Neural progenitor cell (in vitro differentiated cells): ENCODE results near the gene NDUFV1.

Experiments
- CTCF ChIP-seq: fragments of 200-600 bp; sonication (generic); IDR thresholded peaks from 2 replicates; pipeline ENCODE4 v1.5.1; 2017; ENCODE audit warnings: antibody characterized with exemption, mild to moderate bottlenecking
- EZH2 ChIP-seq: fragments of 200-600 bp; sonication (generic); IDR thresholded peaks from 2 replicates; pipeline ENCODE4 v1.6.1; 2017; ENCODE audit warnings: antibody characterized with exemption, mild to moderate bottlenecking, moderate library complexity
- EZH2phosphoT487 ChIP-seq: fragments of 200-600 bp; sonication (generic); IDR thresholded peaks from 2 replicates; pipeline ENCODE4 v1.6.1; 2017; ENCODE audit warnings: antibody characterized with exemption

DNA sequence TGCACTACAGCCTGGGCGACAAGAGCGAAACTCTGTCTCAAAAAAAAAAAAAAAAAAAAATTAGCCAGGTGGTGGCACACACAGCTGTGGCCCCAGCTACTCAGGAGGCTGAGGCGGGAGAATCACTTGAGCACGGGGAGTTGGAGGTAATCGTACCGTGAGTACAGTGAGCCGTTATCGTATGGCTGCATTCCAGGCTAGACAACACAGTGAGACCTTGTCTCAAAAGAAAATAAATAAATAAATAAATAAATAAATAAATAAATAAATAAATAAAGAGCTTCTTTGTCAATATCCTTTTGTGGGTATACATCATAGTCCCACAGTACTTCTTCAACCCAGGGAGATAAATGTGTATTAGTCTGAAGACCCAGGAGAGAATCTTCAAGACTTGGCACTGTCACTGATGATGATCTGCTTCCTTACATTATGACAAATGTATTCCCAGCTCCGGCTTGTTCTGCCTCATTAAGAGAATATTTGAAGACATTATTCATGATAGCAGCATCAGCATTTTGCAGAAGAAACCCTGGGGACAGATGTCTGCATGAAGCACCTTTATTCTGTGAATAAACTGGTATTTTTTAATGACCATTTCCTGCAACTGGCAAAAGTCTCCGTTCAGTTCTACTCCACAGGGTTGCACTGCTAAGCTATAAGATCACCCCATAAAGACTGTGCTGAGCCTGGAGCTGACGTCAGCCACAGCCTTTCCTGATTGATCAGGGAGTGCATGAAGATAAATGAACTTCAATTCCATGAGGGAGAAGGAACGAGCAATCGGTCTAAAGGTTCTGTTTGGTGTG is 45.4 kb downstream of the NDUFV1 start:
- TF ChIP-seq CTCF (no peak), EZH2 (no peak), EZH2phosphoT487 (no peak)
